ENCODE results near the gene HSPB9. TPM values are rescaled to one million over a fixed set of nuclear protein-coding genes. Genes with fewer than 3 reads are reported as not detected.

Gene HSPB9
- total RNA-seq, 1 experiment from 2014 or later: 0.46 TPM

DNA sequence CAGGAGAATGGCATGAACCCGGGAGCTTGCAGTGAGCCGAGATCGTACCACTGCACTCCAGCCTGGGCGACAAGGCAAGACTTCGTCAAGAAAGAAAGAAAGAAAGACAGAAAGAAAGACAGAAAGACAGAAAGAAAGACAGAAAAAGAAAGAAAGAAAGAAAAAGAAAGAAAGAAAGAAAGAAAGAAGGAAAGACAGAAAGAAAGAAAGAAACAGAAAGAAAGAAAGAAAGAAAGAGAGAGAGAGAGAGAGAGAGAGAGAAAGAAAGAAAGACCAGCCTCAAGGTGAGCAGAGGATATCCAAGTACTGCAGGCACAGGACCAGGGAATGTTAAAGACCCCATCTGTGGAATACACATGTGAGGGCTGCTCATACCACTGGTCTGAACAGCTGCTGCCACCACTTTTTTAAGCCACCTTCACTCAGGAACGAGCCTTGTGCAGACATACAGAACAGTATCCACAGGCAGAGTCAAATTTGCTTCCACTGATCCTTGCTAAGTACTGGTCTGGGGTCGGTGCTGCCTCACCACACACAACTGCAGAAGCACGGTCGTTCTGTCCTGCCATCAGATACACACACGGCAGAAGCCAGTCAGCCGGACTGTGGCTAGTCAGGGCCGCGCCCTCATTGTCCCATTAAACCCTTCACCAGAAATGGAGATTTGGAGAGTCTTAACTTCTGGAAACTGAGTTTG is 24.5 kb downstream of the HSPB9 start:
- CTCF ChIA-PET: no interaction called here
- Mint-ChIP-seq H3K27ac (0 out of 2 replicates have a peak overlapping the region, but pooled peaks have one; percentile 21), H3K4me3 (no peak overlapping the region), H3K9me3 (no peaks in the 10 kb centered on the region), H3K4me1 (no peaks in the 10 kb centered on the region), H3K36me3 (peaks cover 7% of the 10 kb centered on the region; the same call in 1 of the 2 replicates), H3K27me3 (ENCODE audit: low read depth) (no peaks in the 10 kb centered on the region)
- DNase-seq (ENCODE audit: low spot score): no peak
- TF ChIP-seq, protein P1, sequence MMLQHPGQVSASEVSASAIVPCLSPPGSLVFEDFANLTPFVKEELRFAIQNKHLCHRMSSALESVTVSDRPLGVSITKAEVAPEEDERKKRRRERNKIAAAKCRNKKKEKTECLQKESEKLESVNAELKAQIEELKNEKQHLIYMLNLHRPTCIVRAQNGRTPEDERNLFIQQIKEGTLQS (CRISPR knock-in tag; conservative IDR thresholded peaks at IDR 0.05): no peak
- TF ChIP-seq, protein P2, sequence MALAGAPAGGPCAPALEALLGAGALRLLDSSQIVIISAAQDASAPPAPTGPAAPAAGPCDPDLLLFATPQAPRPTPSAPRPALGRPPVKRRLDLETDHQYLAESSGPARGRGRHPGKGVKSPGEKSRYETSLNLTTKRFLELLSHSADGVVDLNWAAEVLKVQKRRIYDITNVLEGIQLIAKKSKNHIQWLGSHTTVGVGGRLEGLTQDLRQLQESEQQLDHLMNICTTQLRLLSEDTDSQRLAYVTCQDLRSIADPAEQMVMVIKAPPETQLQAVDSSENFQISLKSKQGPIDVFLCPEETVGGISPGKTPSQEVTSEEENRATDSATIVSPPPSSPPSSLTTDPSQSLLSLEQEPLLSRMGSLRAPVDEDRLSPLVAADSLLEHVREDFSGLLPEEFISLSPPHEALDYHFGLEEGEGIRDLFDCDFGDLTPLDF (CRISPR knock-in tag; IDR thresholded peaks at IDR 0.05): no peak
- TF ChIP-seq, protein P3, sequence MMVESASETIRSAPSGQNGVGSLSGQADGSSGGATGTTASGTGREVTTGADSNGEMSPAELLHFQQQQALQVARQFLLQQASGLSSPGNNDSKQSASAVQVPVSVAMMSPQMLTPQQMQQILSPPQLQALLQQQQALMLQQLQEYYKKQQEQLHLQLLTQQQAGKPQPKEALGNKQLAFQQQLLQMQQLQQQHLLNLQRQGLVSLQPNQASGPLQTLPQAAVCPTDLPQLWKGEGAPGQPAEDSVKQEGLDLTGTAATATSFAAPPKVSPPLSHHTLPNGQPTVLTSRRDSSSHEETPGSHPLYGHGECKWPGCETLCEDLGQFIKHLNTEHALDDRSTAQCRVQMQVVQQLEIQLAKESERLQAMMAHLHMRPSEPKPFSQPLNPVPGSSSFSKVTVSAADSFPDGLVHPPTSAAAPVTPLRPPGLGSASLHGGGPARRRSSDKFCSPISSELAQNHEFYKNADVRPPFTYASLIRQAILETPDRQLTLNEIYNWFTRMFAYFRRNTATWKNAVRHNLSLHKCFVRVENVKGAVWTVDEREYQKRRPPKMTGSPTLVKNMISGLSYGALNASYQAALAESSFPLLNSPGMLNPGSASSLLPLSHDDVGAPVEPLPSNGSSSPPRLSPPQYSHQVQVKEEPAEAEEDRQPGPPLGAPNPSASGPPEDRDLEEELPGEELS (CRISPR knock-in tag; IDR thresholded peaks at IDR 0.05): no peak
- TF ChIP-seq FOXK1 (CRISPR knock-in tag; IDR thresholded peaks at IDR 0.05) (no peak), JAZF1 (CRISPR knock-in tag; IDR thresholded peaks at IDR 0.05) (no peak)
- TF ChIP-seq, protein P4, sequence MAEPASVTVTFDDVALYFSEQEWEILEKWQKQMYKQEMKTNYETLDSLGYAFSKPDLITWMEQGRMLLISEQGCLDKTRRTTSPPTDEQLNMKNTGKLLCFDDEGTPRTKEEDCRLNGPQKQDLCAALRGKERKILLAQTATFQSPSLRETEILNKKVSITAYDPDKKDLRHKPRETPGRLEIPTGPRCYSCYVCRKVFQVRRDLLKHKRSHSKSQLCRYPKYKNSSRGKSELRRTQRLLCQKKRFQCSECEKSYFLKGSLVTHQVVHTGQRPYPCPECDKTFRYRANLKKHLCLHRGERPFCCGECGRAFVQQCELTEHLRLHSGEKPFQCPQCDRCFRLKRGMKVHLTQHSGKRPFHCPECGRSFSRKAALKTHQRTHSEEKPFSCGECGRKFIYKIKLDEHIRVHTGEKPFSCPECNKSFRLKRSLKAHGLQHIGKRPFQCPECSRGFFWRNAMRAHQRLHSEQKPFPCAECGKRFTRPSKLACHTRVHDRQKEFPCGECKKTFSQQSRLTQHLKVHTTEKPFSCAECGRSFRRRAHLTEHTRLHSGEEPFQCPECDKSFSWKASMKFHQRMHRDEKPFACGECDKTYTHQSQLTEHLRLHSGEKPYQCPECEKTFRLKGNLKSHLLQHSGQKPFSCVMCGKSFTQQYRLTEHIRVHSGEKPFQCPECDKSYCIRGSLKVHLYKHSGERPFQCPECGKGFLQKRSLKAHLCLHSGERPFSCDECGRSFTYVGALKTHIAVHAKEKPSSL (CRISPR knock-in tag; conservative IDR thresholded peaks at IDR 0.05): no peak
- ATAC-seq: no peak
- POLR2A ChIA-PET: no interaction called here

DNA sequence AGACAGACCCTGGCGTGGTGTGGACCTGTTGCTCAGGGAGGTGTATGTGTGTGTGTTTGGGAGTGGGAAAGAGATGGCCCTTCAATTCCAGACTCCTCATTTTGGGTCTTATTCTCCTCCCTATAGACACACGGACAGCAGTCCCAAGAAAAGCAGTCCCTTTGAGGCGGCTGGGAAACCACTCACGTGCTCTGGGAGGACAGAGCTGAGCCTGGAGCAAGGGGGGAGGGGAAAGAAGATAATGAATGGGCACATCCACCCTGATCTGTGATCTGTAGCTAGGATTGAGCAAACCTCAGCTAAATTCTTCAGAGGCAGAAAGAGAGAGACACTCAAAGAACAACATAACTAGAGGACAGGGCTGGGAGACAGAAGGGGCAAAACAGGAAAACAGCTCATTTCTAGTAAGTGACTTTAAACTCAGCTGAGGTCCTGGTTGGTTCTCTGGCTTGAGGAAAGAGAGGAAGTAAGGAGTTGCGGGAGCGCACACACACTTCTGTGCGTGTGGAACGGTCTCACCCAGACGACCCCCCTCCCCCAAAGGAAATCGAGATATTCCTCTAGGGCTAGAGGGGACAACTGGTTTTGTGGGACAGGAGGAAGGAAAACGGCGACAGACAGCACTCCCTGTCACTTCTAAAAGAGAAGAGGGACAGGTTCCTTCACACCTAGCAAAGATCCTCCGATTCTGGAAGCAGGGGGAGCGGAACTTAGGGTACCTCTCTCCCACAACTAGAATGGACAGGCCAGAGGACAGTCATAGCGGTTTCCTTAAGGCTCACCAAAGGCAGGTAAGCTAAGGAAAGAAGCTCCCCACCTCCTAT is 31.5 kb downstream of the HSPB9 start:
- DNase-seq (ENCODE audit: low spot score) (no peak), ATAC-seq (no peak)
- Mint-ChIP-seq H3K4me1 (peaks cover 22% of the 10 kb centered on the region), H3K9me3 (no peaks in the 10 kb centered on the region), H3K36me3 (no peaks in the 10 kb centered on the region), H3K27me3 (ENCODE audit: low read depth) (no peaks in the 10 kb centered on the region), H3K4me3 (peak overlapping the region; percentile 91), H3K27ac (peak overlapping the region; percentile 91)
- ChIA-PET POLR2A (interaction anchor here (0.8 kb wide), 1 partner anchor 15 kb away, joined by 3 read pairs; no protein-coding TSS in a partner anchor), CTCF (interaction anchor here (0.6 to 1.2 kb wide), 7 partner anchors 8 to 373 kb away, joined by 3 to 4 read pairs (median 3); no protein-coding TSS in a partner anchor)
- no peak for TF ChIP-seq ELF4 (CRISPR knock-in tag; IDR thresholded peaks at IDR 0.05; ENCODE audit: low read depth)
- TF ChIP-seq, protein P5, sequence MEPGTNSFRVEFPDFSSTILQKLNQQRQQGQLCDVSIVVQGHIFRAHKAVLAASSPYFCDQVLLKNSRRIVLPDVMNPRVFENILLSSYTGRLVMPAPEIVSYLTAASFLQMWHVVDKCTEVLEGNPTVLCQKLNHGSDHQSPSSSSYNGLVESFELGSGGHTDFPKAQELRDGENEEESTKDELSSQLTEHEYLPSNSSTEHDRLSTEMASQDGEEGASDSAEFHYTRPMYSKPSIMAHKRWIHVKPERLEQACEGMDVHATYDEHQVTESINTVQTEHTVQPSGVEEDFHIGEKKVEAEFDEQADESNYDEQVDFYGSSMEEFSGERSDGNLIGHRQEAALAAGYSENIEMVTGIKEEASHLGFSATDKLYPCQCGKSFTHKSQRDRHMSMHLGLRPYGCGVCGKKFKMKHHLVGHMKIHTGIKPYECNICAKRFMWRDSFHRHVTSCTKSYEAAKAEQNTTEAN (CRISPR knock-in tag; IDR thresholded peaks at IDR 0.05): no peak
- TF ChIP-seq CREB1 (CRISPR knock-in tag; IDR thresholded peaks at IDR 0.05): no peak
- TF ChIP-seq ZNF423 (CRISPR knock-in tag; IDR thresholded peaks at IDR 0.05): no peak
- TF ChIP-seq, protein P6, sequence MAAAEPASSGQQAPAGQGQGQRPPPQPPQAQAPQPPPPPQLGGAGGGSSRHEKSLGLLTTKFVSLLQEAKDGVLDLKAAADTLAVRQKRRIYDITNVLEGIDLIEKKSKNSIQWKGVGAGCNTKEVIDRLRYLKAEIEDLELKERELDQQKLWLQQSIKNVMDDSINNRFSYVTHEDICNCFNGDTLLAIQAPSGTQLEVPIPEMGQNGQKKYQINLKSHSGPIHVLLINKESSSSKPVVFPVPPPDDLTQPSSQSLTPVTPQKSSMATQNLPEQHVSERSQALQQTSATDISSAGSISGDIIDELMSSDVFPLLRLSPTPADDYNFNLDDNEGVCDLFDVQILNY (CRISPR knock-in tag; IDR thresholded peaks at IDR 0.05): no peak
- TF ChIP-seq, protein P7, sequence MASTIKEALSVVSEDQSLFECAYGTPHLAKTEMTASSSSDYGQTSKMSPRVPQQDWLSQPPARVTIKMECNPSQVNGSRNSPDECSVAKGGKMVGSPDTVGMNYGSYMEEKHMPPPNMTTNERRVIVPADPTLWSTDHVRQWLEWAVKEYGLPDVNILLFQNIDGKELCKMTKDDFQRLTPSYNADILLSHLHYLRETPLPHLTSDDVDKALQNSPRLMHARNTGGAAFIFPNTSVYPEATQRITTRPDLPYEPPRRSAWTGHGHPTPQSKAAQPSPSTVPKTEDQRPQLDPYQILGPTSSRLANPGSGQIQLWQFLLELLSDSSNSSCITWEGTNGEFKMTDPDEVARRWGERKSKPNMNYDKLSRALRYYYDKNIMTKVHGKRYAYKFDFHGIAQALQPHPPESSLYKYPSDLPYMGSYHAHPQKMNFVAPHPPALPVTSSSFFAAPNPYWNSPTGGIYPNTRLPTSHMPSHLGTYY (CRISPR knock-in tag; IDR thresholded peaks at IDR 0.05): no peak
- TF ChIP-seq, protein P8, sequence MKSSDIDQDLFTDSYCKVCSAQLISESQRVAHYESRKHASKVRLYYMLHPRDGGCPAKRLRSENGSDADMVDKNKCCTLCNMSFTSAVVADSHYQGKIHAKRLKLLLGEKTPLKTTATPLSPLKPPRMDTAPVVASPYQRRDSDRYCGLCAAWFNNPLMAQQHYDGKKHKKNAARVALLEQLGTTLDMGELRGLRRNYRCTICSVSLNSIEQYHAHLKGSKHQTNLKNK (CRISPR knock-in tag; IDR thresholded peaks at IDR 0.05): no peak
- no peak for TF ChIP-seq ZBTB21 (CRISPR knock-in tag; IDR thresholded peaks at IDR 0.05; ENCODE audit: borderline replicate concordance)
- TF ChIP-seq SMAD3 (CRISPR knock-in tag; IDR thresholded peaks at IDR 0.05; ENCODE audit: borderline replicate concordance): no peak
- no peak for TF ChIP-seq GRHL2 (CRISPR knock-in tag; IDR thresholded peaks at IDR 0.05; ENCODE audit: insufficient replicate concordance, severe bottlenecking)
- TF ChIP-seq, protein P9, sequence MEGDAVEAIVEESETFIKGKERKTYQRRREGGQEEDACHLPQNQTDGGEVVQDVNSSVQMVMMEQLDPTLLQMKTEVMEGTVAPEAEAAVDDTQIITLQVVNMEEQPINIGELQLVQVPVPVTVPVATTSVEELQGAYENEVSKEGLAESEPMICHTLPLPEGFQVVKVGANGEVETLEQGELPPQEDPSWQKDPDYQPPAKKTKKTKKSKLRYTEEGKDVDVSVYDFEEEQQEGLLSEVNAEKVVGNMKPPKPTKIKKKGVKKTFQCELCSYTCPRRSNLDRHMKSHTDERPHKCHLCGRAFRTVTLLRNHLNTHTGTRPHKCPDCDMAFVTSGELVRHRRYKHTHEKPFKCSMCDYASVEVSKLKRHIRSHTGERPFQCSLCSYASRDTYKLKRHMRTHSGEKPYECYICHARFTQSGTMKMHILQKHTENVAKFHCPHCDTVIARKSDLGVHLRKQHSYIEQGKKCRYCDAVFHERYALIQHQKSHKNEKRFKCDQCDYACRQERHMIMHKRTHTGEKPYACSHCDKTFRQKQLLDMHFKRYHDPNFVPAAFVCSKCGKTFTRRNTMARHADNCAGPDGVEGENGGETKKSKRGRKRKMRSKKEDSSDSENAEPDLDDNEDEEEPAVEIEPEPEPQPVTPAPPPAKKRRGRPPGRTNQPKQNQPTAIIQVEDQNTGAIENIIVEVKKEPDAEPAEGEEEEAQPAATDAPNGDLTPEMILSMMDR (IDR thresholded peaks at IDR 0.05): no peak
